Stimulated activated CD4-positive, alpha-beta T cell treated with anti-CD3 and anti-CD28 coated beads, Interleukin-12 subunit alpha, Interleukin-12 subunit beta, amount 100 ng/mL, for 4 hours (primary cell): Measurements from ENCODE around the gene NINJ1.

Experiments used
- DNase-seq: peaks from one replicate; pipeline ENCODE4 v3.0.0-alpha.2; 2020

NINJ1 gene

DNA sequence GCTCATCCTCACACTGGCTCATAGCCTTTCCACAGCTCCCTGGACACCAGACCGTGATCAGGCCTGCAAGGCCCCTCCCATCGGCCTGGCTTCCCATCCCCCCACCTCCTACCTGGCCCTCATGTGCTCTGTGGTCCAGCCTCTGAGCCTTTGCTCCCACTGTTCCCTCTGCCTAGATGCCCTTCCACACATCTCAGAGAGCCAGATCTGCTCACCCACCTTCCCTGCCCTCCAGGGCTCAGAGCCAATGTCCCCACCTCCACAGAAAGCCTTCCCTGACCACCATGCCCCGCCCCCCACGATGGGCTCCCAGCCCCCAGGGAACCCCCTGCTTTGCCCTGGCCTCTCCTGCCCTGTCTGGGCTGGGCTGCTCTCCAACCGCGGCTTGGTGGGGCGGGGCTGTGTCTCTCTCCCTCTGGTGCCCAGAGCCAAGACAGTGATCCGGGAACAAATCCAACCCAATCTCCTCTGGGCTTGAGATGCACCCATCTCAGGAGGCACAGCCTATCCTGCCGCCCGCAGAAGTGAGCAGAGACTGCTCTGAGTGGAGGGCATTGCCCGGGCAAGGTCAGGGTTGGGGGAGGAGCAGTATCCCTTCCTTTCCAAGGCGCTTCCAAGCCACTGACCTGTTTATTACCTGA, 1.6 kb downstream of the NINJ1 start:
- no peak for DNase-seq

DNA sequence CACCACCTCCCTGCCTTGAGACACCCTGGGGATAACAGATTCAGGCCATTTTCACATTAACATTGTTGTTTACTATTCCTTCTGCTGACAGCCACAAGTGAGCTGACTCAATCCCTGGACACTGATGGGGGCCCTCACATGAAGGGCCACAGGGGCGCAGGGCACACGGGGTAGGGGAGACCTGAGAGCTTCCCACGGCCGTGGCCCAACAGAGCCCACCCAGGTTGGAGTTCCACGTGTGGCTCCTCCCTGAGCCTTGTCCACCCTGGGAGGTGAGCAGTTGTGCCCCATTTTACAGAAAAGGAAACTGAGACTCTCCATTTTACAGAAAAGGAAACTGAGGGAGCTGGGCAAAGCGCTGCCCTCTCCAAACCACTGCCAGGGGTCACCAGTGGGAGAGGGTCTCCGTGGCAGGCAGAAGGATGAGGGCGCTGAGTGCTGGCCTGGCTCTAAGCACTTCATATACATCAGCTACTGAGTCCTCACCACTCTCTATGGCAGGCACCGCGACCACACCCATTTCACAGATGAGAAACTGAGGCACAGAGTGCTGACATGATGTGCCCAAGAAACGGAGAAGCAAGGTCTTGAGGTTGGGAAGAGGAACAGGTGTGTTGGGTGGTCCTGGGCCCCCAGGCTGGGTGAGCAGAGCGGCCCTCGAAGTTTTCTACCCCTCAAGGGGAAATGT, 2.3 kb downstream of the NINJ1 start:
- no peak for DNase-seq

DNA sequence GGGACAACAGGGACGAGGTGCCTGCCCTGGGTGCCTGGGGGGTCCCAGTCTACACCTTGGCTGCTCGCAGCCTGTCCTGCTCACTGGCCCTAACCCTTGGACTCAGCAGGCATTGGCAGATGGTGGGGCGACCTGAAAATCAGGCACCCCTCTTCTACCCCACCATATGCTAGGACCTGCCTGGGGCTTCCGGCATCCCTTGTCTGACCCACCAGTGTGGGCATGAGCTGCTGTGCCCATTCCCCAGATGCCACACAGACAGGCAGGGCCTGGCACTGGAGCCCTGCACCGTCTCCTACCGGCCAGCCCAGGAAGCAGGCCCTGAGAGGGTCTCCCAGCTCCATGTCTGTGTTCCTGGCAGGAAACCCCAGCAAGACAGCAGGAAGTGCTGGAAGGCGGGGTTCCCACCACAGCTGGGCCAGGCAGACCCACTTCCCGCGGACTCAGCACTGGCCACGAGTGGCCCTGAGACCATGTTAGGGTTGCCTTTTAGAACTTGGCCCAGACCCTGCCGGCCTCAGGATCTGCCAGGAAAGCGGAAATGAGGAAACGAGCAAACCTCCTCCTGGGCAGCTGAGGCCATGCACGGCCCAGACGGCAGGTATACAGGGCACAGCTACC, 3.1 kb downstream of the NINJ1 start:
- DNase-seq: no peak

- DNase-seq: no peak
Observed at GRCh38 chr9:93129691-93130500, 4.2 kb downstream of the NINJ1 start.

DNA sequence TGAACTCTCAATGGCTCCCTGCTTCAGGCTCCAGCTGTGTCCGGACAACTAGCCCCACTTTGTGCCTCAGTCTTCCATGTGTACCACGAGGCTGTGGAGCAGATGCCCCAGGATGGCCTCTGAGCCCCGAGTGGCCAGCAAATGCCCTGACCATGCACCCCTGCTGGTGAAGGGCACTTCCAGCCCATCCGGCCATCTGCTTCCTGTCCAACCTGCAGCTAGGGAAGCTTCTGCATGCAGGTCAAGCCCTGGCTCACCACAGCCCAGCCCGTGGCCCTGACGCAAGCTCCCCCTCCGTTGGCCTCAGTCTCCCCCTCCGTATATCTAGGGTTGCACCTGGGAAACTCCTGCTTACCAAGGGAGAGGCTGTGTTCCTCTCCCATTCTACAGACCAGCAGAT, 4.8 kb downstream of the NINJ1 start:
- DNase-seq: no peak

DNA sequence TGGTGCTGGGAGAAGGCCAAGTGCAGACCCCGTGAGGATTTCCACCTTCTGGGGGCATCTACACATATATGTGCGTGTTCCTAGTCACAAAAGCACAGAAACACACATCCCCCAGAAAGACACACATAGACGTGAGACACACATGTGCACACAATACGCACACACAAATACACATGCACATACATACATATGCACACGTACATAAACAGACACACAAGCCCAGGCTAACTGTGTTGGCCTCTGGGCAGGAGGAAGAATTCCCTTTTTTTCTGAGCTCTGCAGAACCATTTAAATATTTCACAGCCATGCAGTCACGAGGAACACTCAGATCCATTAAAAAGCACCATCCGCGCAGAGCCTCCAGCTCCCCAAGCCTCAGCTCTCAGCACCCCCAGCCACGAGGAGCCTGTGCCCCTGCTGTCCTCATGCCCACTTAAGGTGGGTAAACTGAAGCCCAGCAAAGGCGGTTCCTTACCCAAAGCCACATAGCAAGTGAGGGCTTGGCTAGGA, 5.3 kb downstream of the NINJ1 start:
- no peak for DNase-seq

DNA sequence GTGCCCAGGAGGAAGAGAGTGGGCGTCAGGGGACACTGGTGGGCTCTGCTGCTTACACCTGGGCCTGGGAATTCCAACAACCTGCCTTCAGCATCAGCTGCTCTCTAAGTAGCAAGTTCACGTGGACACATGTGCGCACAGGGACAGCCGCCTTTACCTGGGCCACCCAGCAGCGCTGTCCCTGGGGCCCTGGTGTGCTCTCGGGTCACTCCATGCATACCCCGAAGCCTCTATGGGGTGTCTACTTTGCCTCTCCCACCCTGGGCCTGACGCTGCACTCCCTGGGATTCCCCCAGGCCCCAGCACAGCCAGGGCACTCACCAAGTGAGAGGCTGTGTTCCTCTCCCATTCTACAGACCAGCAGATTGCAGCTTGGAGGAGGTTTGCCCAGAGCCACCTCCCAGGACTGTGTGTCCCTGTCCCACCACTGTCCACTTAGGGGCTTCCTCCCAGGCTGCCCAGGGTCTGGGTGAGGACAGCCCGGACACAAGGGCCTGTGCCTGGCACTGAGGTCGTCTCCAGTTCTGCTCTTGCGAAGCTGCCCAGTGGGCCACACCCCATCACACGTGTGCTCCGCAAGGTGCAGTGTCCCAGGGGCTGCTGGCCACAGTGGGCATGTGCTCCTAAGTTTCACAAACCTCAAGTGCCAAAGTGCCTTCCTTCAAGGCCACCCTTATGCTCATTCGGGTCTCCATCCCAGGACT, 5.9 kb downstream of the NINJ1 start:
- DNase-seq: no peak

DNA sequence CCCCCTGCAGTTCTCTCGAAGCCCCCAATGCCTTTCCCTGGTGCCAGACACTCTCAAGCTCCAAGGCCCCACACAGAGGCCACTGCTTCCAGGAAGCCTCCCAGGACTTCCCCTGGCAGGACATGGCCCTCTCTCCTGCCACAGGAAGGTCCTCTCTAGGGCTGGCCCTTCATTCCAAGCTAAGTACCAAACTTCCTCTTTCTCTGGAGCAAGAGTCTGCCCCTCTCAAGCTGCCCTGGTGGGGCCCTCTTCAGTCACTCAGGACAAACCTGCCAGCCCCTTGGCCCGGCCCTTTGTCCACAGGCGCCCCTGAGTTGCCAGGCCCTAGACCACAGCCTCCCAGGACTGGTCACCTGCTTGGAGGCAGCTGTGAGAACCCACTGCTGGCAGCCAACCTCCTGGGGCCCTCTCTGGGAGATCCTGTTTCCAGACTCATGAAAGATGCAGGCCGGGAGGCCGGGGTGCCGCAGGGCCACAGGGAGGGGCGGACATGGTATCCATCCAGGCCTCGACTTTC, 6.6 kb downstream of the NINJ1 start:
- DNase-seq: no peak

DNA sequence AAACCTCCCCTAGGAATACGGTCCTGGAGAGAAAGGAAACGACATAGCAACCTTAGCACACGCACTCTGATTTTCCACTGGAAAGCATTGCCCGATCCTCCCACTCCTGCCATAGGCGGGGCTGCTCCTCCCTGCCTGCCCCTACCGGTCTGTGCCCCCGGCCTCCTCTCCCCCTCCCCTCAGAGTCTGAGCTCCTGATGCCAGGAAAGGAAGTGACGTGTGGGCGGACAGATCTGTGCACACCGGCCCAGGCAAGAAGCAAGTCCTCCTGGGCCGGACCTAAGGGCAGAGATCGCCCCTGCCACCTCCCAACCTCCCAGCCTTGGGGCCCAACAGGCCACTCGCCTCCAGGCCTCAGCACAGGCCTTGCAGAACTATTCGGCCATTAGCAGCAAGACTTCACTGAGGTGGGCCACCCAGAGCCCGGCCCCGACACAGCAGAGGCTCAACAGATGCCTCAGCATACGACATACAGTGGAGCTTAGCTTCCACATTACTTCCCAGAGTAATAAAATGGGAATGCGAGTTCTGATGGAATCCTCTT, 7.2 kb downstream of the NINJ1 start:
- DNase-seq: no peak

GRCh38 chr9:93126151-93126781, 7.8 kb downstream of the NINJ1 start:
- no peak for DNase-seq

- no peak for DNase-seq
Observed at GRCh38 chr9:93125331-93125894, 8.6 kb downstream of the NINJ1 start.

DNA sequence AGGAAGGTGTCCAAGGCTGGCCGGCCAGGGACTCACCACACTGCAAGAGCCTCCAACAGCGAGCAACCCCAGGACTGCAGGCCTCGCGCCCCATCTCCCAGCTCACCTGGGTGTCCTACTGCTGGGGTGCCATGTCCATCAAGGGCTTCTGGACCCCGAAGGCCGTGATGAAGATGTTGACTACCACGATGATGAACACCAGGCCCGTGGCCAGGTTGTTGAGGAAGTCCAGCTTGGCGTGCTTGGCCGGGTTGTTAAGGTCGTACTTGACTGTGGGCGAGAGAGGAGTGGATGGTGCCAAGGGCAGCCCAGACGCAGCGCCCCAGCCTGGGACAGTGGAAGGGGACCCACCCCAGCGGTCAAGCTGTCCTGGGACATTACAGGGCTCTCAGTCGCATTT, 9.3 kb downstream of the NINJ1 start:
- DNase-seq: no peak

GRCh38 chr9:93123561-93124283, 10.3 kb downstream of the NINJ1 start:
- no peak for DNase-seq

DNA sequence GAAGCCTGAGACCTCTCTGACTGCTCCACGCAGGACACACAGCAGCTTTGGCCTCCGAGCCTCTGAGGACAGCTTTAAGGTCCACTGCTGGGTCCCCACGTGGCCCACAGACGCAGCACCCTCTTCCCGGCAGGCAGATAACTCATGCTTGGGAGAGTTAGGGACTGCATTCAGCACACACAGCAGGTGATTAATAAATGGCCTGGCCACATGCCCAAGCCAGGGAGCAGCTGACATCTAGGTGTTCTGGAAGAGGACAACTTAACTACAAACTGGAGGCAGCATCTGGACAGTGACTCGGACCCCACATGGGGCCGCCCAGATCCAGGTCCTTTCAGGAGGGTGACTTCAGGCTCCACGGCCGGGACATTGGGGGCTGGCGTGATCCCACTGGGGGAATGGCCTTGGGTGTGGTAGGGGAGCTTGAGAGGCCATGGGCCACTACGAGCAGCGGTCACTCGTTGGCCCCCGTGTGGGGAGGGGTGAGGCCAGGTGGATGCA, 11.3 kb downstream of the NINJ1 start:
- DNase-seq: no peak

DNA sequence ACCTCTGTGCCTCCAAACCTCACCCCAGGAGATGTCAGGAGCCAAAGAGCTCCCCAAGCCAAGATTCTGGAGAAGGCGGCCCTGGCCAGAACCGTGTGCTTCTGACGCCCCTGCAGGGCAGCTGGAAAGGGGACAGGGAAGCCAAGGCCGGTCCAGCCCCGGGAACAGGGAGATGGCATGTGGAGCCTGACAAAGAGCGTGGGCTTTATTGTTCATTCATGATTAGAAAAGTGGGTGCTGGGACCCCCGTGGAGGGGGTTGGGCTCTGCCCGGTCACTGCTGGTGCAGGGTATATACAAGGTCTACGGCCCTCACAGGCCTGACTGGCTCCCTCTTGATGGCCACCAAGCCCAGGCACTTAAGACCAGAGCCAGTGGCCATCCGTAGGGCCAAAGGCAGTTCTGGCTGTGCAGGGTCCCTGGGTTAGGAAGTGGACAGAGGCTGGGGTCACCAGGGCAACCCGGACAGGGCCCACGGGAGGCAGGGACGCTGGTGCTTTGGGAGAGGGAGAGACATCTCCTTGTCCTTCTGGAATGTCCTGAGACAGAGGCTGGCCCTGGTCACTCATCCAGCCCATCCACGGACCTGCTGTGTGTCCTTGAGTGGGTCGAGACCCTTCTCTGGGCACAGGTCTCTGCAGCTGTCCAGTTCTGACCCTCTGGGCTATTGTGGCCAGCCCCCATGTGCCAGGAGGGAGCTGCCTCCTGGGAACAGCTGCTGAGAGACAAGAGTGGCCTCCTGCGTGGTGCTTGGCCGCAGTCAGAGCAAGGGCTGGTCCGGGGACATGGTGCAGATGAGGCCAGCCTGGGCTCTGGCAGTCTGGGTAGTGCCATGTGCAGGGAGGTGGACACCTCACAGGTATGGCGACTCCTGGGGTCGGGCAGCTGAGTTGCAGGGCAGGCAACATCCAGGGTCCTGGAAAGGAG, 12.5 kb downstream of the NINJ1 start:
- DNase-seq: no peak

GRCh38 chr9:93120846-93121315, 13.2 kb downstream of the NINJ1 start:
- no peak for DNase-seq

- DNase-seq: no peak
Observed at GRCh38 chr9:93119953-93120845, 13.9 kb downstream of the NINJ1 start.

DNA sequence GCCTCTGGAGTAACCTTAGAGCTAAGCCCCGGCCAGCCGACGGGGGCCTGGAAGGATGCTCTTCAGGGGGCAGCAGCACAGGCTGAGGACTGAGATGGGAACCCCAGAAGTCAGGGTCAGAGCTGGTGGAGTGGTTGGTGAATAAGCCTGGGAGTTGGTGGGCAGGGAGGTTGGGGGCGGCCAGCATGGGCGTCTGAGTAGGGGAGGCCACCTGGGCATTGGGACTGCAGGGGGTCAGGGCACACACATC, 14.4 kb downstream of the NINJ1 start:
- DNase-seq: no peak
